ENCODE data around the gene TEAD4. TPM values are rescaled to one million over a fixed set of nuclear protein-coding genes. Genes with fewer than 3 reads are reported as not detected.

The TEAD4 gene
- total RNA-seq, 1 experiment from 2014 or later: 127 TPM

DNA sequence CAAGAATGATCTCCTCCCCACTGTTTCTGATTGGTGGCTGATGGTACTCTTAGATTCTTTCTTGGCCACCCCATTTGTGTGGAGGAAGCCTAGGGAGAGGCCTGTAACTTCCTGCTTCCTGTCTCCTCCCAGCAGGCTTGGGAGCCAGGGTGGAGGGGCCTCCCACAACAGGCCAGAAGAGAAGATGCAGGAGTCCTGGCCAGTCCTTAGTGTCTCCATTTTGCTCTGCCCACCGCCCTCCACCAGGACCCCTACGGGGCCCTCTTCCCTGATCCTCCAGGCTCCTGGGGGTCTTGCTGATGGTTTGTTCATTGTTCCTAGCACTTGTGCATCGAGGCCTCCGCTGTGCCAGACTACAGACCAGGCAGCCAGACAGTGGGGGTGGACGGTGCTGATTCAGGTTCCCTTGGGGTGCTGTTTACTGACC, 124.7 kb downstream of the TEAD4 start:
- no CpG with 5 or more reads among the region's 5 CpGs for WGBS (ENCODE audit: extremely low coverage, insufficient read length, low lambda C conversion rate)
- Histone ChIP-seq H3K4ac (ENCODE audit: low read depth, low read length) (no peak overlapping the region), H4K8ac (replicated peaks; ENCODE audit: insufficient read length, low read depth, low read length) (no peak overlapping the region), H3K27ac (ENCODE audit: insufficient read length, low read depth, low read length) (no peak overlapping the region), H3K23me2 (ENCODE audit: insufficient read length, low read depth, low read length, poor library complexity, severe bottlenecking) (no peaks in the 10 kb centered on the region), H4K20me1 (ENCODE audit: control insufficient read depth, insufficient read depth, insufficient read length) (no peaks in the 10 kb centered on the region), H2BK20ac (ENCODE audit: low read depth, low read length, poor library complexity, severe bottlenecking) (no peak overlapping the region), H2AFZ (ENCODE audit: low read length) (no peak overlapping the region), H4K91ac (ENCODE audit: insufficient read length, low read depth, low read length) (no peak overlapping the region), H2BK5ac (ENCODE audit: insufficient read length, low read length) (no peak overlapping the region), H4K5ac (ENCODE audit: insufficient read length, low read depth, low read length) (no peak overlapping the region), H3K9ac (ENCODE audit: extremely low read depth, insufficient read length, low read length) (no peak overlapping the region), H3K23ac (ENCODE audit: insufficient read length, low read depth, low read length) (no peak overlapping the region), H3K27me3 (ENCODE audit: insufficient read depth, low read length) (no peaks in the 10 kb centered on the region), H3K14ac (ENCODE audit: insufficient read depth, low read length) (no peak overlapping the region), H3K56ac (ENCODE audit: insufficient read length, low read depth, low read length) (no peak overlapping the region), H3K4me2 (ENCODE audit: insufficient read depth, insufficient read length, low read length) (no peak overlapping the region), H2BK12ac (ENCODE audit: insufficient read length, low read depth, low read length) (no peak overlapping the region), H3T11ph (ENCODE audit: low read length) (no peak overlapping the region), H2BK120ac (ENCODE audit: low read depth, low read length, poor library complexity, severe bottlenecking) (no peak overlapping the region), H2AK5ac (ENCODE audit: insufficient read length, low read length) (no peak overlapping the region), H3K9me3 (ENCODE audit: control insufficient read depth, low read depth, low read length) (no peaks in the 10 kb centered on the region), H3K79me2 (ENCODE audit: insufficient read depth, low read length) (no peaks in the 10 kb centered on the region), H3K4me1 (ENCODE audit: insufficient read depth, low read length) (peaks cover 5% of the 10 kb centered on the region; the same call in 1 of the 2 replicates), H2BK15ac (ENCODE audit: low read depth, low read length) (no peak overlapping the region), H3K18ac (ENCODE audit: insufficient read length, low read depth, low read length) (no peak overlapping the region), H3K79me1 (ENCODE audit: insufficient read depth, low read depth, low read length, poor library complexity, severe bottlenecking) (no peaks in the 10 kb centered on the region)
- Mint-ChIP-seq H3K27ac (peak overlapping the region; percentile 91 to 97 (median 97)), H3K36me3 (ENCODE audit: insufficient read depth in 1 of 3, low read depth in 3 of 3) (peaks cover 11 to 22% (median 16%) of the 10 kb centered on the region in 3 experiments), H3K9me3 (peaks cover 3% of the 10 kb centered on the region in 2 experiments; a peak in 3 of 5 replicates), H3K4me3 (peak overlapping the region; percentile 30 to 49; a peak in 3 of 5 replicates), H3K27me3 (ENCODE audit: low read depth) (peaks cover 6% of the 10 kb centered on the region), H3K4me1 (peaks cover 48 to 55% of the 10 kb centered on the region in 2 experiments)
- TF ChIP-seq, protein P1, sequence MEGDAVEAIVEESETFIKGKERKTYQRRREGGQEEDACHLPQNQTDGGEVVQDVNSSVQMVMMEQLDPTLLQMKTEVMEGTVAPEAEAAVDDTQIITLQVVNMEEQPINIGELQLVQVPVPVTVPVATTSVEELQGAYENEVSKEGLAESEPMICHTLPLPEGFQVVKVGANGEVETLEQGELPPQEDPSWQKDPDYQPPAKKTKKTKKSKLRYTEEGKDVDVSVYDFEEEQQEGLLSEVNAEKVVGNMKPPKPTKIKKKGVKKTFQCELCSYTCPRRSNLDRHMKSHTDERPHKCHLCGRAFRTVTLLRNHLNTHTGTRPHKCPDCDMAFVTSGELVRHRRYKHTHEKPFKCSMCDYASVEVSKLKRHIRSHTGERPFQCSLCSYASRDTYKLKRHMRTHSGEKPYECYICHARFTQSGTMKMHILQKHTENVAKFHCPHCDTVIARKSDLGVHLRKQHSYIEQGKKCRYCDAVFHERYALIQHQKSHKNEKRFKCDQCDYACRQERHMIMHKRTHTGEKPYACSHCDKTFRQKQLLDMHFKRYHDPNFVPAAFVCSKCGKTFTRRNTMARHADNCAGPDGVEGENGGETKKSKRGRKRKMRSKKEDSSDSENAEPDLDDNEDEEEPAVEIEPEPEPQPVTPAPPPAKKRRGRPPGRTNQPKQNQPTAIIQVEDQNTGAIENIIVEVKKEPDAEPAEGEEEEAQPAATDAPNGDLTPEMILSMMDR (conservative IDR thresholded peaks at IDR 0.05): no peak
- no peak for DNase-seq
